K562 (cell line): ENCODE data around the gene NRG3. TPM values are rescaled to one million over a fixed set of nuclear protein-coding genes. Genes with fewer than 3 reads are reported as not detected.

Experiments
- ATAC-seq: fragments of 200-7000 bp; cut with Tn5 transposase; 3 replicates; pipeline ENCODE4 v1.9.1; 2020; ENCODE audit warnings: moderate library complexity
- BruUV-seq: library from RNA; stranded (reverse); fragments of 400-500 nt; replicated peaks from 2 replicates; lab custom pipeline; 2021; lab: Mats Ljungman, UMichigan
- CTCF ChIA-PET: fragments of 300-600 bp; formaldehyde crosslinking; extraction: SDS; loops from one replicate; lab custom pipeline; 2021; ENCODE audit warnings: low intra/inter-chr PET ratio; lab: Yijun Ruan, JAX
- POLR2A ChIA-PET: fragments of 300-600, 350-650 bp; sonication (Branson Sonifier 250); formaldehyde crosslinking; extraction: SDS; loops from one replicate; lab custom pipeline; 2021; ENCODE audit warnings: antibody characterized with exemption, inconsistent platforms; lab: Yijun Ruan, JAX
- DNase-seq, 4 experiments: peaks; one replicate each; pipeline versions ENCODE4 v3.0.0 to v3.0.0-alpha.2; 2011 to 2018; ENCODE audit warnings: low spot score in 3 of 4, mixed read lengths in 3 of 4; ENCODE audit errors: extremely low read depth in 1 of 4
- FAIRE-seq: peaks from 2 replicates; lab custom pipeline; 2011; peaks lifted over from hg19 to GRCh38; lab: Jason Lieb, UNC
- H2AFZ ChIP-seq: 2 replicates; pipeline ENCODE4 v1.6.0; 2011; ENCODE audit warnings: low read depth, low read length, control low read depth, inconsistent platforms
- H3K27ac ChIP-seq: fragments of 200-600 bp; 3 replicates; pipeline ENCODE4 v1.8.0; 2011; ENCODE audit warnings: low read depth, mild to moderate bottlenecking, control low read depth, inconsistent platforms, low read length, moderate library complexity, mixed read lengths; ENCODE audit errors: extremely low read depth
- H3K27me3 ChIP-seq, 2 experiments: fragments of 300-600 bp in 1 of 2; 2 replicates in 1 of 2; 3 replicates in 1 of 2; pipeline versions ENCODE4 v1.6.0 to v1.8.0; 2011; ENCODE audit warnings: inconsistent platforms in 2 of 2, low read length in 2 of 2, mild to moderate bottlenecking in 1 of 2, mixed read lengths in 1 of 2, moderate library complexity in 1 of 2; ENCODE audit not compliant: control insufficient read depth in 2 of 2, insufficient read depth in 2 of 2
- H3K36me3 ChIP-seq: fragments of 300-600 bp; 3 replicates; pipeline ENCODE4 v1.8.0; 2011; ENCODE audit warnings: mild to moderate bottlenecking, low read length, inconsistent platforms; ENCODE audit not compliant: control insufficient read depth, insufficient read depth
- H3K4me1 ChIP-seq, 2 experiments: fragments of 200-600 bp in 1 of 2; replicated peaks in 1 of 2; 2 replicates in 1 of 2; 3 replicates in 1 of 2; pipeline versions ENCODE4 v1.5.1 to v1.8.0; 2011; ENCODE audit warnings: inconsistent platforms in 2 of 2, low read length in 2 of 2, mild to moderate bottlenecking in 1 of 2, mixed read lengths in 1 of 2, moderate library complexity in 1 of 2; ENCODE audit not compliant: control insufficient read depth in 2 of 2, insufficient read depth in 2 of 2
- H3K4me2 ChIP-seq: 2 replicates; pipeline ENCODE4 v1.6.1; 2011; ENCODE audit warnings: low read length, control low read depth, inconsistent platforms, mixed read lengths; ENCODE audit not compliant: insufficient read depth
- H3K4me3 ChIP-seq: fragments of 200-600 bp; sonication (generic), shearing (Covaris generic); 2 replicates; pipeline ENCODE4 v1.5.1; 2016; ENCODE audit warnings: control low read depth, inconsistent platforms
- H3K79me2 ChIP-seq: fragments of 200-600 bp; 3 replicates; pipeline ENCODE4 v1.8.0; 2011; ENCODE audit warnings: low read length, inconsistent platforms; ENCODE audit not compliant: control insufficient read depth, insufficient read depth
- H3K9ac ChIP-seq, 2 experiments: 2 replicates each; pipeline versions ENCODE4 v1.6.0 to v1.6.1; 2011; ENCODE audit warnings: low read depth in 2 of 2, low read length in 2 of 2, control low read depth in 1 of 2, inconsistent platforms in 1 of 2, mild to moderate bottlenecking in 1 of 2, mixed read lengths in 1 of 2; ENCODE audit not compliant: insufficient read depth in 1 of 2
- H3K9me1 ChIP-seq: one replicate; pipeline ENCODE4 v1.6.0; 2011; ENCODE audit warnings: inconsistent platforms, mild to moderate bottlenecking, low read length, moderate library complexity; ENCODE audit not compliant: control insufficient read depth, insufficient read depth
- H3K9me3 ChIP-seq: replicated peaks from 2 replicates; pipeline ENCODE4 v1.5.1; 2011; ENCODE audit warnings: low read depth, low read length, inconsistent platforms; ENCODE audit not compliant: control insufficient read depth, insufficient read depth
- H4K20me1 ChIP-seq: replicated peaks from 2 replicates; pipeline ENCODE4 v1.6.1; 2011; ENCODE audit warnings: low read length, inconsistent platforms, mixed read lengths; ENCODE audit not compliant: control insufficient read depth, insufficient read depth
- CBX8 ChIP-seq: fragments of 200-600 bp; sonication (generic); IDR thresholded peaks from 2 replicates; pipeline ENCODE4 v1.6.1; 2012; ENCODE audit warnings: borderline replicate concordance, mixed run types, low read depth, mild to moderate bottlenecking, moderate library complexity, mixed read lengths, low read length, control low read depth, inconsistent platforms; ENCODE audit not compliant: poor library complexity, severe bottlenecking; ENCODE audit errors: extremely low read depth
- E2F3 ChIP-seq: fragments of 250-450 bp; sonication (Bioruptor Pico); IDR thresholded peaks from 2 replicates; pipeline ENCODE4 v1.4.0; 2020; ENCODE audit warnings: mild to moderate bottlenecking
- E2F5 ChIP-seq: sonication (generic); formaldehyde crosslinking; IDR thresholded peaks from 2 replicates; pipeline ENCODE4 v1.8.0; 2022; ENCODE audit warnings: mild to moderate bottlenecking, missing genetic modification reagents
- HMG20B ChIP-seq: fragments of 250-450 bp; sonication (Bioruptor Pico); IDR thresholded peaks from 2 replicates; pipeline ENCODE4 v1.5.0; 2021; ENCODE audit warnings: mild to moderate bottlenecking
- HNRNPLL ChIP-seq: fragments of 200-400 bp; formaldehyde crosslinking; IDR thresholded peaks from 2 replicates; pipeline ENCODE4 v1.6.1; 2017; ENCODE audit warnings: low read length, low read depth, mild to moderate bottlenecking; ENCODE audit not compliant: poor library complexity, severe bottlenecking
- IRF9 ChIP-seq: fragments of 450-650 bp; IDR thresholded peaks from 2 replicates; pipeline ENCODE4 v1.6.1; 2016; ENCODE audit warnings: missing biosample characterization, missing genetic modification characterization
- MEIS2 ChIP-seq: fragments of 450-650 bp; IDR thresholded peaks from 2 replicates; pipeline ENCODE4 v1.6.1; 2014; ENCODE audit warnings: mild to moderate bottlenecking; ENCODE audit not compliant: partially characterized antibody
- NFIX ChIP-seq: fragments of 250-450 bp; sonication (Bioruptor Pico); IDR thresholded peaks from 2 replicates; pipeline ENCODE4 v1.4.0; 2020; ENCODE audit warnings: low read depth, mild to moderate bottlenecking, moderate library complexity
- NR1H2 ChIP-seq: sonication (generic); formaldehyde crosslinking; IDR thresholded peaks from 2 replicates; pipeline ENCODE4 v1.4.0; 2020; ENCODE audit warnings: mild to moderate bottlenecking, missing genetic modification reagents
- PCBP1 ChIP-seq: fragments of 200-400 bp; formaldehyde crosslinking; IDR thresholded peaks from 2 replicates; pipeline ENCODE4 v1.6.1; 2018; ENCODE audit warnings: mild to moderate bottlenecking, low read depth, low read length; ENCODE audit not compliant: poor library complexity, severe bottlenecking
- PYGO2 ChIP-seq: fragments of 450-650 bp; IDR thresholded peaks from 2 replicates; pipeline ENCODE4 v1.6.1; 2016; ENCODE audit warnings: mild to moderate bottlenecking, missing genetic modification characterization, moderate library complexity, missing compliant biosample characterization
- SRSF3 ChIP-seq: fragments of 200-400 bp; formaldehyde crosslinking; IDR thresholded peaks from 2 replicates; pipeline ENCODE4 v1.6.1; 2016; ENCODE audit warnings: mild to moderate bottlenecking, low read length, moderate library complexity; ENCODE audit not compliant: insufficient read depth
- YY1 ChIP-seq, 3 experiments: IDR thresholded peaks; 2 replicates each; pipeline ENCODE4 v1.6.1; 2011; ENCODE audit warnings: low read length in 2 of 3, mild to moderate bottlenecking in 2 of 3, moderate library complexity in 2 of 3, borderline replicate concordance in 1 of 3, control low read depth in 1 of 3, low read depth in 1 of 3; ENCODE audit not compliant: insufficient read depth in 3 of 3, insufficient replicate concordance in 2 of 3, control insufficient read depth in 1 of 3, insufficient read length in 1 of 3; ENCODE audit errors: extremely low read depth in 1 of 3
- ZNF140 ChIP-seq: fragments of 250-450 bp; sonication (Bioruptor Pico); IDR thresholded peaks from 2 replicates; pipeline ENCODE4 v1.8.0; 2021; ENCODE audit warnings: moderate library complexity, mild to moderate bottlenecking, inconsistent platforms
- ZNF431 ChIP-seq: sonication (generic); formaldehyde crosslinking; IDR thresholded peaks from 2 replicates; pipeline ENCODE4 v1.8.0; 2022; ENCODE audit warnings: mild to moderate bottlenecking, missing genetic modification reagents
- ZNF79 ChIP-seq: fragments of 250-450 bp; sonication (Bioruptor Pico); IDR thresholded peaks from 2 replicates; pipeline ENCODE4 v1.4.0; 2020; ENCODE audit warnings: low read depth, mild to moderate bottlenecking, moderate library complexity
- WGBS: fragments of 100-300 bp; shearing (Covaris generic); methylation state at CpG from one replicate; pipeline ENCODE4 v1.1.6; 2016; ENCODE audit warnings: low coverage, mixed read lengths; ENCODE audit not compliant: insufficient coverage; ENCODE audit errors: missing lambda C conversion rate; 5-methylcytosine and 5-hydroxymethylcytosine counted together
- in situ Hi-C: fragments of 300-500 bp; cut with MboI; formaldehyde crosslinking; loops from 4 replicates; pipeline ENCODE4 v1.15.0; 2018; ENCODE audit warnings: inconsistent platforms, mixed read lengths
- intact Hi-C: fragments of 100-400 bp; cut with micrococcal nuclease; formaldehyde crosslinking; loops from 2 replicates; pipeline ENCODE4 v1.14.2; 2022
- polyA plus RNA-seq, 8 experiments: library from polyadenylated mRNA; depleted of rRNA in 4 of 8; stranded (reverse) in 5 of 8; unstranded in 3 of 8; fragments of >200 nt; fragmentation: Nextera tagmentation in 2 of 8; fragmentation: Illumina TruSeq in 1 of 8; extraction: Ambion mirVana in 2 of 8; extraction: Trizol in 1 of 8; gene quantifications; 2 replicates each; pipeline versions ENCODE4 v1.2.1 to v1.2.3, GENCODE V29; 2011 to 2014; ENCODE audit warnings: inconsistent platforms in 1 of 8, missing spikeins in 1 of 8
- total RNA-seq, 7 experiments: library from RNA; depleted of rRNA in 6 of 7; stranded (reverse); fragments of >200 nt in 6 of 7; fragmentation: Illumina TruSeq in 2 of 7; extraction: Trizol in 2 of 7; gene quantifications; 2 replicates each; pipeline versions ENCODE4 v1.2.1 to v1.2.3, GENCODE V29; 2011 to 2021; ENCODE audit warnings: low replicate concordance in 1 of 7
- TF ChIP-seq, protein P1 (sequence below): fragments of 450-650 bp; formaldehyde crosslinking; IDR thresholded peaks from 2 replicates; pipeline ENCODE4 v1.4.0; 2022; ENCODE audit warnings: missing genetic modification characterization
- TF ChIP-seq, protein P2 (sequence below): sonication (generic); formaldehyde crosslinking; IDR thresholded peaks from 2 replicates; pipeline ENCODE4 v1.8.0; 2022; ENCODE audit warnings: missing genetic modification reagents, mild to moderate bottlenecking, borderline replicate concordance

Gene NRG3
- total and polyA plus RNA-seq, 9 of the 15 experiments (the other 6 are each of a cell fraction or from before 2014, with no cell fraction given) = not detected

- DNase-seq (no peak), FAIRE-seq (no peak), ATAC-seq (no peak)
- Histone ChIP-seq H3K79me2 (no peaks in the 10 kb centered on the region), H3K4me2 (no peak overlapping the region), H3K9ac (no peak overlapping the region), H4K20me1 (no peaks in the 10 kb centered on the region), H3K36me3 (no peaks in the 10 kb centered on the region), H3K4me3 (no peak overlapping the region), H3K27ac (no peak overlapping the region), H3K4me1 (no peaks in the 10 kb centered on the region), H3K9me3 (no peaks in the 10 kb centered on the region; the same call in 1 of the 2 replicates), H2AFZ (no peak overlapping the region), H3K27me3 (no peaks in the 10 kb centered on the region), H3K9me1 (no peaks in the 10 kb centered on the region)
- ChIA-PET POLR2A (interaction anchor here (0.6 kb wide), 1 partner anchor 73 kb away, joined by 3 read pairs; no protein-coding TSS in a partner anchor), CTCF (no interaction called here)
- intact Hi-C loops (no loop called here), in situ Hi-C loops (no loop called here)
- BruUV-seq = no TSS peak
- WGBS = 0% methylated on average over 1 of the region's 1 CpG
- TF ChIP-seq NR1H2 (CRISPR knock-in tag) = no peak
- TF ChIP-seq E2F5 (CRISPR knock-in tag) = no peak
- TF ChIP-seq SRSF3 = no peak
- no peak for TF ChIP-seq CBX8
- TF ChIP-seq MEIS2 = no peak
- no peak for TF ChIP-seq HNRNPLL
- no peak for TF ChIP-seq E2F3
- TF ChIP-seq, protein P1, sequence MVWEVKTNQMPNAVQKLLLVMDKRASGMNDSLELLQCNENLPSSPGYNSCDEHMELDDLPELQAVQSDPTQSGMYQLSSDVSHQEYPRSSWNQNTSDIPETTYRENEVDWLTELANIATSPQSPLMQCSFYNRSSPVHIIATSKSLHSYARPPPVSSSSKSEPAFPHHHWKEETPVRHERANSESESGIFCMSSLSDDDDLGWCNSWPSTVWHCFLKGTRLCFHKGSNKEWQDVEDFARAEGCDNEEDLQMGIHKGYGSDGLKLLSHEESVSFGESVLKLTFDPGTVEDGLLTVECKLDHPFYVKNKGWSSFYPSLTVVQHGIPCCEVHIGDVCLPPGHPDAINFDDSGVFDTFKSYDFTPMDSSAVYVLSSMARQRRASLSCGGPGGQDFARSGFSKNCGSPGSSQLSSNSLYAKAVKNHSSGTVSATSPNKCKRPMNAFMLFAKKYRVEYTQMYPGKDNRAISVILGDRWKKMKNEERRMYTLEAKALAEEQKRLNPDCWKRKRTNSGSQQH (CRISPR knock-in tag) = no peak
- no peak for TF ChIP-seq NFIX (CRISPR knock-in tag)
- no peak for TF ChIP-seq ZNF79 (CRISPR knock-in tag)
- no peak for TF ChIP-seq HMG20B (CRISPR knock-in tag)
- no peak for TF ChIP-seq ZNF140 (CRISPR knock-in tag)
- TF ChIP-seq, protein P2, sequence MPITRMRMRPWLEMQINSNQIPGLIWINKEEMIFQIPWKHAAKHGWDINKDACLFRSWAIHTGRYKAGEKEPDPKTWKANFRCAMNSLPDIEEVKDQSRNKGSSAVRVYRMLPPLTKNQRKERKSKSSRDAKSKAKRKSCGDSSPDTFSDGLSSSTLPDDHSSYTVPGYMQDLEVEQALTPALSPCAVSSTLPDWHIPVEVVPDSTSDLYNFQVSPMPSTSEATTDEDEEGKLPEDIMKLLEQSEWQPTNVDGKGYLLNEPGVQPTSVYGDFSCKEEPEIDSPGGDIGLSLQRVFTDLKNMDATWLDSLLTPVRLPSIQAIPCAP (CRISPR knock-in tag) = no peak
- no peak for TF ChIP-seq YY1 (IDR thresholded peaks at IDR 0.05; ENCODE audit: borderline replicate concordance in 1 of 3, control insufficient read depth in 1 of 3, extremely low read depth in 1 of 3, insufficient read depth in 3 of 3, insufficient read length in 1 of 3, insufficient replicate concordance in 2 of 3, low read depth in 1 of 3, low read length in 2 of 3)
- TF ChIP-seq ZNF431 (CRISPR knock-in tag) = no peak
- TF ChIP-seq PCBP1 = no peak
- no peak for TF ChIP-seq PYGO2 (tag)
- no peak for TF ChIP-seq IRF9 (tag)
Measured at GRCh38 chr10:82874671-82875070, 999.7 kb downstream of the NRG3 start.
